HG02870 (cell line): ENCODE measurements around the gene SPTB.

Experiments used
- ATAC-seq: cut with Tn5 transposase; IDR thresholded peaks from one replicate; pipeline ENCODE4 v1.9.1; 2021; ENCODE audit warnings: mild to moderate bottlenecking, moderate library complexity; ENCODE audit not compliant: unreplicated experiment

Gene SPTB

GRCh38 chr14:64755781-64756221, 123.9 kb downstream of the SPTB start:
- ATAC-seq, result no peak

GRCh38 chr14:64754685-64755084, 125.0 kb downstream of the SPTB start:
- ATAC-seq, result no peak

- ATAC-seq, result no peak
Observed at GRCh38 chr14:64753999-64754398, 125.7 kb downstream of the SPTB start.

- no peak for ATAC-seq
Observed at GRCh38 chr14:64753374-64753773, 126.3 kb downstream of the SPTB start.

- no peak for ATAC-seq
Observed at GRCh38 chr14:64752909-64753308, 126.8 kb downstream of the SPTB start.

GRCh38 chr14:64748995-64749714, 130.6 kb downstream of the SPTB start:
- no peak for ATAC-seq

GRCh38 chr14:64748521-64748920, 131.2 kb downstream of the SPTB start:
- no peak for ATAC-seq

GRCh38 chr14:64747327-64747726, 132.4 kb downstream of the SPTB start:
- no peak for ATAC-seq

GRCh38 chr14:64746298-64747250, 133.1 kb downstream of the SPTB start:
- no peak for ATAC-seq

- ATAC-seq, result no peak
Observed at GRCh38 chr14:64745511-64746091, 134.1 kb downstream of the SPTB start.

GRCh38 chr14:64743061-64743460, 136.6 kb downstream of the SPTB start:
- no peak for ATAC-seq

GRCh38 chr14:64741961-64742360, 137.7 kb downstream of the SPTB start:
- no peak for ATAC-seq

- ATAC-seq, result no peak
Observed at GRCh38 chr14:64741200-64741599, 138.5 kb downstream of the SPTB start.

- no peak for ATAC-seq
Observed at GRCh38 chr14:64738281-64738804, 141.4 kb downstream of the SPTB start.

- no peak for ATAC-seq
Observed at GRCh38 chr14:64737391-64738280, 142.1 kb downstream of the SPTB start.

GRCh38 chr14:64736271-64737169, 143.2 kb downstream of the SPTB start:
- no peak for ATAC-seq

GRCh38 chr14:64734990-64735389, 144.7 kb downstream of the SPTB start:
- no peak for ATAC-seq

- ATAC-seq, result no peak
Observed at GRCh38 chr14:64733899-64734298, 145.8 kb downstream of the SPTB start.

- ATAC-seq, result no peak
Observed at GRCh38 chr14:64733321-64733720, 146.4 kb downstream of the SPTB start.
